Activated CD8-positive, alpha-beta memory T cell treated with anti-CD3 and anti-CD28 coated beads, Interleukin-2, amount 50 U/mL, for 24 hours (primary cell): ENCODE results near the gene THBS3.

Experiments
- DNase-seq: peaks from one replicate; pipeline ENCODE4 v3.0.0-alpha.2; 2020; ENCODE audit errors: extremely low read depth

THBS3 gene

GRCh38 chr1:155187456-155187891, 20.2 kb downstream of the THBS3 start:
- DNase-seq, result no peak

- DNase-seq, result no peak
Measured at GRCh38 chr1:155186794-155187455, 20.8 kb downstream of the THBS3 start.

GRCh38 chr1:155186067-155186793, 21.5 kb downstream of the THBS3 start:
- no peak for DNase-seq

GRCh38 chr1:155185783-155186066, 22.0 kb downstream of the THBS3 start:
- no peak for DNase-seq

- no peak for DNase-seq
Measured at GRCh38 chr1:155184835-155185782, 22.6 kb downstream of the THBS3 start.

GRCh38 chr1:155184351-155184811, 23.3 kb downstream of the THBS3 start:
- DNase-seq, result no peak

GRCh38 chr1:155183775-155184221, 23.9 kb downstream of the THBS3 start:
- no peak for DNase-seq

GRCh38 chr1:155182052-155182550, 25.6 kb downstream of the THBS3 start:
- no peak for DNase-seq

GRCh38 chr1:155181371-155182051, 26.2 kb downstream of the THBS3 start:
- DNase-seq, result no peak

- no peak for DNase-seq
Measured at GRCh38 chr1:155179112-155180031, 28.3 kb downstream of the THBS3 start.

GRCh38 chr1:155178441-155179111, 29.1 kb downstream of the THBS3 start:
- DNase-seq, result no peak

- DNase-seq, result no peak
Measured at GRCh38 chr1:155177918-155178281, 29.8 kb downstream of the THBS3 start.

- DNase-seq, result no peak
Measured at GRCh38 chr1:155177192-155177917, 30.3 kb downstream of the THBS3 start.

GRCh38 chr1:155176544-155177071, 31.1 kb downstream of the THBS3 start:
- DNase-seq, result peak; percentile 71

GRCh38 chr1:155175927-155176371, 31.7 kb downstream of the THBS3 start:
- DNase-seq, result no peak

- no peak for DNase-seq
Measured at GRCh38 chr1:155175281-155175926, 32.3 kb downstream of the THBS3 start.

- DNase-seq, result no peak
Measured at GRCh38 chr1:155174324-155175280, 33.1 kb downstream of the THBS3 start.
